ENCODE data around the gene DNTT.

DNA sequence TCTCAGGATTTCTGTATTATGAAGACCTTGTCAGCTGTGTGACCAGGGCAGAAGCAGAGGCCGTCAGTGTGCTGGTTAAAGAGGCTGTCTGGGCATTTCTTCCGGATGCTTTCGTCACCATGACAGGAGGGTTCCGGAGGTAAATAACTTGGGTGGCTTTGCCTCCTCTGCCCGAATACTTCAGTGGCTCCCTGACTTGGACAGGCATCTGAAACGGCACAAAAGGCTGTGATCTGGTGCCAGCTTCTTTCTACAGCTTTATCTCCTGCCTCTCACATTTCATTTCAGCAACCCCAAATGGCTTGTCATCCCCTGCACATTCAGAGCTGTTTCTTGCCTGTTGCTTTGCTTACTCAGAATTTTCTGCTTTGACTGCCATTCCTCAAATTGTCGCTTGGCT is 23.2 kb downstream of the DNTT start:
- TF ChIP-seq, protein P1, sequence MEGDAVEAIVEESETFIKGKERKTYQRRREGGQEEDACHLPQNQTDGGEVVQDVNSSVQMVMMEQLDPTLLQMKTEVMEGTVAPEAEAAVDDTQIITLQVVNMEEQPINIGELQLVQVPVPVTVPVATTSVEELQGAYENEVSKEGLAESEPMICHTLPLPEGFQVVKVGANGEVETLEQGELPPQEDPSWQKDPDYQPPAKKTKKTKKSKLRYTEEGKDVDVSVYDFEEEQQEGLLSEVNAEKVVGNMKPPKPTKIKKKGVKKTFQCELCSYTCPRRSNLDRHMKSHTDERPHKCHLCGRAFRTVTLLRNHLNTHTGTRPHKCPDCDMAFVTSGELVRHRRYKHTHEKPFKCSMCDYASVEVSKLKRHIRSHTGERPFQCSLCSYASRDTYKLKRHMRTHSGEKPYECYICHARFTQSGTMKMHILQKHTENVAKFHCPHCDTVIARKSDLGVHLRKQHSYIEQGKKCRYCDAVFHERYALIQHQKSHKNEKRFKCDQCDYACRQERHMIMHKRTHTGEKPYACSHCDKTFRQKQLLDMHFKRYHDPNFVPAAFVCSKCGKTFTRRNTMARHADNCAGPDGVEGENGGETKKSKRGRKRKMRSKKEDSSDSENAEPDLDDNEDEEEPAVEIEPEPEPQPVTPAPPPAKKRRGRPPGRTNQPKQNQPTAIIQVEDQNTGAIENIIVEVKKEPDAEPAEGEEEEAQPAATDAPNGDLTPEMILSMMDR (conservative IDR thresholded peaks at IDR 0.05), result no peak
- no peak for TF ChIP-seq ZFX (IDR thresholded peaks at IDR 0.05)

Measured in C4-2B (cell line).